ENCODE measurements around the gene ADAM33.

Gene ADAM33, protein sequence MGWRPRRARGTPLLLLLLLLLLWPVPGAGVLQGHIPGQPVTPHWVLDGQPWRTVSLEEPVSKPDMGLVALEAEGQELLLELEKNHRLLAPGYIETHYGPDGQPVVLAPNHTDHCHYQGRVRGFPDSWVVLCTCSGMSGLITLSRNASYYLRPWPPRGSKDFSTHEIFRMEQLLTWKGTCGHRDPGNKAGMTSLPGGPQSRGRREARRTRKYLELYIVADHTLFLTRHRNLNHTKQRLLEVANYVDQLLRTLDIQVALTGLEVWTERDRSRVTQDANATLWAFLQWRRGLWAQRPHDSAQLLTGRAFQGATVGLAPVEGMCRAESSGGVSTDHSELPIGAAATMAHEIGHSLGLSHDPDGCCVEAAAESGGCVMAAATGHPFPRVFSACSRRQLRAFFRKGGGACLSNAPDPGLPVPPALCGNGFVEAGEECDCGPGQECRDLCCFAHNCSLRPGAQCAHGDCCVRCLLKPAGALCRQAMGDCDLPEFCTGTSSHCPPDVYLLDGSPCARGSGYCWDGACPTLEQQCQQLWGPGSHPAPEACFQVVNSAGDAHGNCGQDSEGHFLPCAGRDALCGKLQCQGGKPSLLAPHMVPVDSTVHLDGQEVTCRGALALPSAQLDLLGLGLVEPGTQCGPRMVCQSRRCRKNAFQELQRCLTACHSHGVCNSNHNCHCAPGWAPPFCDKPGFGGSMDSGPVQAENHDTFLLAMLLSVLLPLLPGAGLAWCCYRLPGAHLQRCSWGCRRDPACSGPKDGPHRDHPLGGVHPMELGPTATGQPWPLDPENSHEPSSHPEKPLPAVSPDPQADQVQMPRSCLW

DNA sequence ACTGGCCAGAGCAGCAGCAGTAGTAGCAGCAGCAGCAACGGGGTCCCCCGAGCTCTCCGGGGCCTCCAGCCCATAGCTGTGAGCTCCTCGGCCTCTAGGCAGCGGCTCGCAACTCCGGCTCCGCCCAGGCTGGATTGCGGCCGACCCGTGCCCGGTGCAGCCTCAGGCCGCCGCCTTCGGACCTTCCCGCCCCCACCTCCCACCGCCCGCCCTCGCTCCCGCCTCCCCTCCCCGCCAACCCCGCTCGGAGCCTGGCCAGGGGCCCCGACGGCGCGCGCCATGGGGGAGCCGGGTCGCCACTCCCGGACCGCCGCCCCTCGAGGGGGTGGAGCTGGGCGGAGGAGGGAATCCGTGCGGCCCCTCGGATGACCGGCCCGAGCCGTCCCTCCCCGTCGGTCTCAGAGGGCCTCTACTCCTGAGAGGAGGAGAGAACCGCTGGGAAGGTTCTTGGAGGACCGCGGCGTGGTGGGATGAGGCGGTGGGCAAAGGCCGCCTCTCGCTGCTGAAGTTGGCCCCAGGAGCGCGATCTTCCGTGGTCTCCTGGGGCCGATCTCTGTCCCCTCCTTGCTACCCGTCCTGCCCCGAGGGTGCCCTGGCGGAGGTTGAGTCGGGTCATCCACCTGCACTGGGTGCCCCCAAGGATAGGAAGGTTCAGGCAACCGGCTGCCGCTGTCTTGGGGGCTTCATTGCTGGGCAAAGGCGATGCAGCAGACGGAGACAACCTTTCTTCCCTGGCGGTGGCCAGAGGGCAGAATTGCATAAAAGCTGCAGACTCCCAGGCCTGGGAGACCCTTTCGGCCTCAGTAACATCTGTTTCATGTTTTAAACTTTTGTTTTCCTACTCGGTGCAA lies at the start of gene ADAM33:
ADAM33 (minus strand) TSS at position 80 of the 851 bp plus-strand sequence; CDS start at position 74, 6 bp downstream.
- peak; percentile 71 for DNase-seq (ENCODE audit: low spot score)

DNA sequence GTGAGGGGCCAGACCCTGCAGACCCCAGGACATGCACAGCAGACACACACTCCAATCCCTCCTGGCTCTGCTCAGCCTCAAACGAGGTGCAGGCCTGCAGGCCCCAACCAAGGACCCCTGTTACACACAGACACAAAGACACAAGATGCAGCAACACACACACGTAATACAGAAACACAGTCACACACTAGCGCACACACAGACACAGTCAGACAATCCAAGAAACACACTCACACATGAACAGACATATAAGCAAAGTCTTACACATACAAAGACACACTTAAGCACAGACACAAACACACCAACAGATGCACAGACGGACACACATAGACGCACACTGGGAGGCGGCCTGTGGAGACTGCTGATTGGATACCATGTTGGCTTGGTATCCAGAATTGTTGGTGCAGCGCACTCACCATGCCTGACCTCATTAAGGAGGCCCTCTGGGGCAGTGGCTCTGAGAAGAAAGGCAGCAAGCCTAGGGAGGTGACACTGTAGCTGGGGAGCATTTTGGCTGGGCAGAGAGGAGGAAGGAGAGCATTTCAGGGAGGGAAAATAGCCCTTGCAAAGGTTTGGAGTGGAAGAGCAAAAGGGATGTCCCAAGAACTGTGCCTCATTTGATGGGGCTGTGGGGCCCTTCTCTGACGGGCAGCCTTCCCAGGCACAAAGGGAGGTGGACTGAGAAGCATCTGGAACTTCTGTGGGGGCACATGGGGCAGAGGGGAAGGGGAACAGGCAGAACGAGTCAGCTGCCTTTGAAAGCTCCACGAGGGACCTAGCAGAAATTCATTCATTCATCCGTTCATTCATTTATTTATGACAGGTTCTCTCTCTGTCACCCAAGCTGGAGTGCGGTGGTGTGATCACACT lies 49.2 kb upstream of the ADAM33 start:
- DNase-seq (ENCODE audit: low spot score) = no peak

DNA sequence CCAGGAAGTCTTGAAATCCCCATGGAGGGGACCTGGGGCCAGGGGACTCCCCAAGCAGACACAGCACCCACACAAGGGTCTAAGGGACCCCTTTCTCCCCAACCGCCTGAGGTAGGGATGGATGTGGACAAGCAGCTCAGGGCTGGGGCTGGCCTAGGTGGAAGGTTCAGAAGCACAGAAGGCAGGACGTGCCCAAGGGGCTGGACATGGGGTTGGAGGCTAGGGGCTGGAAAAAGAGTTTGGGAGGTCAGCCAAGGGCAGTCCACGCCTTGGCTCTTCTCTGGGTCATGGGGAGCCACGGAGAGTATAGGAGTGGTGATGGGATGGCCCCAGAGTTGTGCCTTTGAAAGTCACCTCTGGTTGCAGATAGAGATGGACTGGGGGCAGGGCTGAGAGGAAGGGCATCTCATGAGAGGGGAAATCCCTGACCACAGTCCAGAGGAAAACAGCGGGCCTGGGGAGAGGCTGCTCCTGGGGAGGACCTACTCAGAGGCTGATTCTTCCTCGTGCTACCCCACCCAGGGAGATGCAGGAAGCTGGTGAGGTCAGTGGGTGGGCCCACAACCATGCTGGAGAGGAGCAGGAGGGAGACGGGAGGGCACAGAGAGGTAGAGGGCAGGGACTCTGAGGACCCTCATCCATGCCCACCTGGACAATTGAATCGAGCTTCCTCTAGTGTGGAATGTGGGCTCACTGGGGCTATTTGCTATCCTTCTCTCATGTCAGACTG lies 48.2 kb upstream of the ADAM33 start:
- DNase-seq (ENCODE audit: low spot score) = no peak

DNA sequence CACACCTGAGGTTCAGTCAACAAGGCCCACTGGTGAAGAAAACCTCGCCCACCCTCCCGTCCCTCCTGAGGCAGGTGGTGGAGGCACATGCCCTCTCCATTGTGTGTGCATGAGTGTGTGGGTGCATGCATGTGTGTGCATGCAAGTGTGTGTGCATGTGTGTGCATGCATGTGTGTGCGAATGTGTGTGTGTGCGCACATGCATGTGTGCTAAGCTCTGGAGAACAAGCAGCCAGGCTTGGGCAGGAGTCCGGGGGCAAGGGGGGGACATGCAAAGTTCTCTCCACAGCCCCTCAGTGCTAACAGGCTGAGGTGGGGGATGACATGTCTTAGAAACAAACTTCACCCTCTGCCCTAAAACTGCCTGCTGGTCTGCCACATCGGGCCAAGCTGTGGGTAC lies 47.6 kb upstream of the ADAM33 start:
- DNase-seq (ENCODE audit: low spot score) = no peak

DNA sequence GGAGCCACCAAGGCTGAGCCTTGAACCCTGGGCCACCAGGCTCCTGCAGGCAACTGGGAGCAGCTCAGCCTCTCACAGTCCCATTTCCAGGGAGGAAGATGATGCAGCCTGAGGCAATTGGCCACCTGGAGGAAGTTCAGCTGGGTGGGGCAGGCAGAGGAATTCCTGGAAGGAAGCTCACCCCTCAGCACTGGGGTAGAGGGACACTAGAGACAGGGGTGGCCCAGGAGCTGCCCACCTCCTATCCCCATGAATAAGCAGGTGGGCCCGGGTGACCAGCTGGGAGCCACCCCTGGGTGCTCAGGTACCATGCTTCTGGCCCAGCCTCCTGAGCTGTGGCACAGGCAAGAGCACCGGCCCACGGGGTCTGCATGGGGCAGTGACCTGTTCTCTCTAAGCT lies 47.1 kb upstream of the ADAM33 start:
- DNase-seq (ENCODE audit: low spot score) = no peak

DNA sequence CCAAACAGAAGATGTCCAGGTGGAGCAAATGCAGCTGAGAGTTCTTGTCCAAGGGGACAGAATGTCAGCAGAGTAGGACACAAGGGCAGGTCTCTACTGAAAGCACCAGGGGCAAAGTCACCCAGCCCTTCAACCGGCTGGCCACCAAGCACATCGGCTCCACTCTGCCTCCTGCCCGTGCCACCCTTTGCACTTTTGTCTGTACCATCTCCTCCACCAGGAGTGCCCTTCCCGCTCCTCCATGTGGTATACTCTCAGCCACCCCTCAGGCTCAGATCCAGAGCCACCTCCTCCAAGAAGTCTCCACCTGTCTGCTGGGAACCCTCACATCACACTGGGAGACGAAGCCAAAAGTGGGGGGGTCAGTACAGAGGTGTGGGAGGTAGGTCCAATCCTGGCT lies 46.5 kb upstream of the ADAM33 start:
- no peak for DNase-seq (ENCODE audit: low spot score)

DNA sequence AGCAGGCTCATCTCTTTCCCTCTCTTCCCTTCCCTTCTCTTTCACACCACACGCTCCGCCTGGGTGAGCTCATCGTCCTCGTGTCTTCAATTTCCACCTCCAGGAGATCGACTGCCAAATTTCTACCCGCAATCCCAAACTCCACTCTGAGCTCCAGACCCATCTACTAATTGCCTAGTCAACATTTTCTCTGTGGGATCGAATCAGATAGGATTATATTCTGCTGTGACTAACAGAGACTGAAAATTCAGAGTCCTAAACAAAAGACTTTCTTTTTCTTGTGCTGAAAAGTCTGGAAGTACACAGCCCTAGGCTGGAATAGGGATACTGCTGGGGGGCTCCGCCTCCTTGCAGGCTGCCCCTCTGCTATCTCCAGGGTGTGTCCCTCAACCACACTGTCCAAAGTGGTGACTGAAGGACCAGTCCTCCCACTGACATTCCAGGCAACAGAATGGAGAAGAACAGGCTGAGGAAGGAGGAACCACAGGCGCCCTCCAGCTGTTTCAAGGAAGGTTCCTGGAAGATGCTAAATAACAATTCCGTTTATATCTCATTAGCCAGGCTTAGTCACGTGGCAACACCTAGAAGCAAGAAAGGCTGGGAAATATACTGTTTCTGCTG lies 45.7 kb upstream of the ADAM33 start:
- no peak for DNase-seq (ENCODE audit: low spot score)

DNA sequence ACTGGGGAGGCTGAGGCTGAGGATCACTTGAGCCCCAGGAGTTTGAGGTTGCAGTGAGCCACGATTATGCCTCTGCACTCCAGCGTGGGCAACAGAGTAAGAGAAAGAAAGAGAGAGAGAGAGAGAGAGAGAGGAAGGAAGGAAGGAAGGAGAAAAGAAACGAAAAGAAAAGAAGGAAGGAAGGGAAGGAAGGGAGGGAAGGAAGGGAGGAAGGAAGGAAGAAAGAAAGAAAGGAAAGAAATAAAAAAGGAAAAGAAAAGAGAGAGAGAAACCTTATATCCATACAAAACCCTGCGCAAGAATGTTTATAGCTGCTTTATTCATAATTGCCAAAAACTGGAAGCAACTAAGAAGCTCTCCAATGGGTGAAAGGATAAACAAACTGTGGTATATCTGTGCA lies 42.5 kb upstream of the ADAM33 start:
- DNase-seq (ENCODE audit: low spot score) = no peak

DNA sequence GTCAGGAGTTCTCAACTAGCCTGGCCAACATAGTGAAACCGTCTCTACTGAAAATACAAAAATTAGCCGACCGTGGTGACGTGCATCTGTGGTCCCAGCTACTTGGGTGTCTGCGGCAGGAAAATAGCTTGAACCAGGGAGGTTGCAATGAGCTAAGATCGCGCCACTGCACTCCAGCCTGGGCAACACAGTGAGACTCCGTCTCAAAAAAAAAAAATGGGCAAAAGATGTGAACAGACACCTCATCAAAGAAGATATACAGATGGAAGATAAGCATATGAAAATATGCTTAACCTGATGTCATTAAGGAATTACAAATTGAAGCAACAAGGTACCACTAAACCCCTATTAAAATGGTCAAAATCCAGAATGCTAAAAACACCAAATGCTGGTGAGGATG lies 41.5 kb upstream of the ADAM33 start:
- DNase-seq (ENCODE audit: low spot score) = no peak

DNA sequence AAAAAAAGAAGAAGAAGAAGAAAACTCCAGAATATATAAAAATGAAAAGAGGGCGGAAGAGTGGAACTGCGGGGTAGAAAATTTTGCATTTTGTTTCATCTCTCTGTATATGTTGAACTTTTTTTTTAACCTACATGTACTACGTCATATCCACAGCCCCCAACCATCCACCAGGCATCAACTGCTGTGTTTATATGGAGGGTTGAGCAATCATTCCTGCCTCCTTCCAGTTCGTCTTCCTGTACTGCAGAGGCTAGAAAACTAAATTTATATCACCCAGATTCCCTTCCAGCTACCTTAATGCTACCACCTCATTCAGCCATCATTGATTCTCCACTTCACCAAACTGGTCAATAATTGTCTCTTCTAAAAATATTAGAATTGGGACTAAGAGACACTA lies 40.1 kb upstream of the ADAM33 start:
- no peak for DNase-seq (ENCODE audit: low spot score)

DNA sequence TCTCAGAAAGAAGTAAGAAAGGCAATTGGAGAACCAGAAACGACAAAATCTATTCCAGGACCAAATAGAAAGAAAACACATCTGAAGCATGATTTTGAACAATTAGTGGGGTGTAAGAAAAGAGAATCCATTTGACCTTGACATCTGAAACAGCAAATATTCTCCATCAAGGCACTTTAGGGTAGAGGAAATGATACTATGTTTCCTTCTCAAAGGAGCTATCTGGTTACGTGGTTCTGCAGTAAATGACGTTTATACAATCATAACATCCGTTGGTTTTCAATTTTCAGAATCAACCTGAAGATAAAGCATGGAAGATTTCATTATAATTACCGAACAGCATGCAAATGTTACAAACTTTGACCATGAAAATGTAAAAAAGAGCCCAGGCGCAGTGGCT lies 38.8 kb upstream of the ADAM33 start:
- no peak for DNase-seq (ENCODE audit: low spot score)

DNA sequence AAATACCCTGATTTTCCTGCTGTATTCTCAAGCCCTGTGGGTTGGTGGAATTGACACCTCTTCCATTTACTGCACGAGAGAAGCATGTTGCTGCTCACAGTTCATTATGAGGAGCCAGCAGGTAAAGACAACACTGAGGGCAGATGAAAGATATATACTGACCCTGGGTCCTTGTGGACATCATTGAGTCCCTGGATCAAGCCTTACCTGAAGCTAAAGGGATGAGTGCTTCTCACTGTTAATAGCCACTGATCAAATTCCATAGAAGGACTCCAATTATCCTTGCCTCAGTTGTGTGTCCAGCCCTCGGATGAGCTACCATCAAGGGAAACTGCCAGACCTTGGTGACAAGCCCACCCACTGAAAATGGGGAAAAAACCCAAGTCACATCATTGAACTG lies 38.3 kb upstream of the ADAM33 start:
- no peak for DNase-seq (ENCODE audit: low spot score)

DNA sequence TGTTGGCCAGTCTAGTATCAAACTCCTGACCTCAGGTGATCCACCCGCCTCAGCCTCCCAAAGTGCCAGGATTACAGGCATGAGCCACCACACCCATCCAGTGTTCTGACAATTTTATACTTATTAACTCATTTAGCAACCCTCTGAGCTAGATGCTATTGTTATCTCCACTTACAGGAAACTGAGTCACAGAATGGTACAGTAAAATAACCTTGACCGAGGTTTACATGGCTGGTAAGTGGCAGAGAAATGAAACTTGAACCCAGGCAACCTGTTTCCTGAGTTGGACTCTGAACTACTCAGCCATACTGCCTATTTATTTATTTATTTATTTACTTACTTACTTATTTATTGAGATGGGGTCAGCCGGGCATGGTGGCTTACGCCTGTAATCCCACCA lies 37.2 kb upstream of the ADAM33 start:
- DNase-seq (ENCODE audit: low spot score) = no peak

DNA sequence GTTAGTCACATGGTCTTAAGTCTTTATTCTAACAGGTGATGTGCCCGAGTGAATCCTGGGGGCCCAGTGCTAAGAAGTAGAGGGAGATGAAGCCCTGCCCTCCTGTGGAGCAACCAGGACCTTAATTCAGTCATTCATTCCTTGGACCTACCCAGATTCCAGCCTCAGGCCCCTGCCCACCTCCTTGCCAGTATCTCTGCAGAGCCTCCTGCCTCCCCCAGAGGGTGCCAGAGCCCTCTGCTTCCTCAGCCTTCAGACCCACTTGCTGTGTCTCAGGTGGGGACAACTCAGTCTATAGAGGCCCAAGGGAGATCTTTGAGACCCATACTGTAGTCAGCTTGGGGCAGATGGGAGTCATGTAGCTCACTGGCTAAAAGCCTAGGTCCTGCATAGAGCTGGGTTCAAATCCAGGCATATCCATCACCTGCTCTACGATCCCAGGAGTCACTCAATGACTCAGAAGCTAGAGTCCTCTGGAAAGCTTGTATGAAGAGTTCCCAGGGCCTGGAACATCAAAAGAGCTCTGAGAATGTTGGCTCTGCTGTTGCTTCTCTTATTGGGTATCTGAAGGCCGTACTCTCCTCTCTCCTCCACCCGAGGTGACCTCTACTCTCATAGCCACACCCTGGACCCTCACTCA lies 34.5 kb upstream of the ADAM33 start:
- peak; percentile 77 for DNase-seq (ENCODE audit: low spot score)

DNA sequence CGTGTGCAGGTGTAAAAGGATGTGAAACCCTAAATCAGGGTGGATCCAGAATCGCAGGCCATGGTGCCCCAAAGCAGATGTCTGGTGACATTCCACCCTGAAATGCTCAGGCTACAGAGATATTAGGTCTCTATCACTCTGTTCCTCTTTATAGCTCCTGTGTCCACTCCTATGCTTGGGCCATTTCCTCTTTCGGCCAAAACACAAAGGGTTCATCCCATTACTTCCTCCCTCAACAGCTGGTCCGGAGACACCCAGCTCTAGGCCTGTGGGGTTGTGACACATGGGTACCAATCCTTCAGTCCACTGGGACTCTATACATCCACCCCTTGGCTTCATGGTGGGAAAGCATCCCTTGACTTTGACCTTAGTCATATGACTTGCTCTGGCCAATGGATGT lies 32.3 kb upstream of the ADAM33 start:
- no peak for DNase-seq (ENCODE audit: low spot score)

DNA sequence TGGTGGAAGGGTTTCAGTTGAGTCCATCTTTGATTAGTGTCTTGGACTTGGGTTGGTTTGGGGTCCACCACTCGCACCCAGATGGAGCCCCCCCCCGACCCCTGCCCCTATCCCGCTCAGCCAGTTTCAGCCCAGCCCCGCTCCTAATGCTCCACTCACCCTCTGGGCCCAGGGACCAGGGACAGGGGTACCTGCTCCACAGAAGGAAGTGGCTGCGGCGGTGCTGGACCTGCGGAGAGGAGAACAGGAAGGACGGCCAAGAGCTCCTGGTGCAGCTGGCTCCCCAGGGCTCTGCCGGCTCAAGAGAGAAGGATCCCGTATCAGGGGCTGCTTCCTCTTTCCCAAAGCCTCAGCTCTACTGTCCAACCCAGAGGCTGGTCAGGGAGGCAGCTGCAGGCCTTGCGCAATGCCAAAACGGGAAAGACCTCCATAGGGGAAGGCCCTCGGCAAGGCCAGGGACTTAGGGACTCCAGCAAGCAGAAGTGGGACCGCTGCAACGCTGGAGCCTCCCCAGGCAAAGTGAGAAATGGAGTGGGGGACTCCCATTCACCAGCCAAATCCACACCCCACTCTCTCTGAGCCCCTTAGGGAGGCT lies 30.6 kb upstream of the ADAM33 start, which contains the start of gene SIGLEC1:
SIGLEC1 (minus strand) TSS at position 322 of the 595 bp plus-strand sequence. CDS start 5,472 bp downstream, outside the sequence.
- DNase-seq (ENCODE audit: low spot score) = no peak

DNA sequence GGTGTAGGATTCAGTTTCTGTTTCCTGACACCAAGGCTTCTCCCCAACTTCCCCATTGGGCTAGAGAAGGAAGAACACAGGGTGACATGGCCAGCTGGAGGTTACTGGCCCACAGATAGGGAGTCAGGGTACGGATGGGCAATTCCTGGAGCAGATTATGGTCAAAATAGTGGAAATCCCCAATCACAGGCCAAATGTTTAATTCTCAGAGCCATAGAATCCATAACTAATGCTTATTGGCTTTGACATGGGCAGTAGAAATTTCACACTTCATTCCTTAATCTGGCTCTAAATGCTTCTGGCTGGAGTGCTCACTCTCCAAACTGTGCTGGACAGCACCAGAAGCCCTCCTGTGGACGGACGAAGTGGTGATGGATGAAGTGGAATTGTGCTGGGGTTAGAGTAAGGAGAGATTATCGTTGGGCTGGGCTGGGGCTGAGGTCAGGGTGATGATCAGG lies 29.7 kb upstream of the ADAM33 start:
- no peak for DNase-seq (ENCODE audit: low spot score)

DNA sequence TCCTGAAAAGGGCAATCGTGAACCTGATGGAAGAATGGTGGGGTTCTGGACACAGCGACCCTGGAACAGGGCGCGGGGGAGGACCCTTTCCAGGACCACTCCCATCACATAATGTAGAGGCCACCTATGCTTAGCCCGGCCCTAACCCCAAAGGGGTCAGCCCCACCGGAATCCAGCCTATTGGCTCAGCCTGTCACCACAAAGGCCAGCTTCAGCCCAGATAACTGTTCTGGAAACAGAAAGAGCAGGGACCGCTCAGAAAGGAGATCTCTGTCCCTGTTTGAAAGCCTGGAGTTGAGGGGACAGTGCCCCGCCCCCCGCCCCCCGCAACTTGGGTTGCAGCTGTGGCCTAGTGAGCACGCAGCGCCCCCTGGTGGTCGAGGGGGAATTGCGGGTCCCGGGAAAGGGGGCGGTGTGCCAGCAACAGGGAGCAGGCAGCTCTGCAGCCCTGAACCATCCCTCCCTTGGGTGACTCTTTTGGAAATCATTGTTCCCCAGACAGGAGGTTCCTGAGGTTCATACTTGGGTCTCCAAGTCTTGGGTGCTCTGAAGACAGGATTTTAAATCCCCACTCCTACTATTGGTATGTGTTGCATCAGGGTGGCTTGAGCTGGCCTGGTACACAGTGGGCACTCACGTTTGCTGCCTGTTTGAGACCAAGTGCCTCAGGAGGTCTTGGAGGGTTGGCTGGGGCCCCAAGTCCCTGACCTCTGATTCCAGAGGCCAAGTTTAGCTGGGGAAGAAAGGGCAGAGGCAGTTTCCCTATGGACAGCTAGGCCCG lies 29.1 kb upstream of the ADAM33 start:
- DNase-seq (ENCODE audit: low spot score) = peak; percentile 97

Measured in iPS-NIHi11 (cell line).